NCI-H2029 treated with DMSO at 0.1 percent for 48 hours (cell line): ENCODE measurements around the gene KRT85.
"Not testable (repeated sequence)": the region's sequence is repeated elsewhere in the genome, so short reads cannot be mapped to it uniquely, and the experiment has no call there.

Source experiments
- DNase-seq: peaks from one replicate; lab custom pipeline; 2025; lab: John Stamatoyannopoulos, UW

KRT85 gene

DNA sequence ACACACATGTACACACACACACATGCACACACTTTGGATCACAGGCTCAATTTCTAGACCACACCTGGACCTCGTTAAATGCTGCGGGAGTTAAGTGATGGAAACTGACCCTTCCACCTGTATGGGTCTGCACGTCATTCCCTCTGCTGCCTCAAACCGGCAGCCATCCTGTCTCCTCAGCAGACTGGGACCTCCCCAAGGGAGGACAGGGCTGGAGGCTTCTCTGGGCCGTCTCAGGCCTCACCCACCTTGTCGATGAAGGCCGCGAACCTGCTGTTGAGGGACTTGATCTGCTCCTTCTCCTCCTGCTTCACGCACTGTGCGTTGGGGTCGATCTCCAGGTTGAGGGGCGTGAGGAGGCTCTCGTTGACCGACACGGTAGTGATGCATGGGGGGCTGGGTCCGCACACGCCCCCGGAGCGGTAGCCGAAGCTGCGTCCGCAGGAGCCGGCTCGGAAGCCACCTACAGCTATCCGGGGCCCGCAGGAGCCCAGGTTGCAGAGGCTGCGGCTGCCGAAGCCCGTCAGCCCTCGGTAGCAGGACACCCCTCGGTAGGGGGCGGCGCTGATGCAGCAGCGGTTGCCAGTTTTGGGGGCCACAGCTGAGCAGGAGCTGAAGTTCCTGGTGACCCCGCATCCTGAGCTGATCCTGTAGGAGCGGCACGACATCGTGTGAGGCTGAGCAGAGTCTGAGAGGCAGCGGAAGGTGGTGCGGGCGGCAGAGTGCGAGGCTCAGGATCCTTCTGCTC lies at the start of gene KRT85:
TSS of gene KRT85 (minus strand) at position 744 of the 748 bp plus-strand sequence. CDS start at position 668, 76 bp downstream.
- no peak for DNase-seq

DNA sequence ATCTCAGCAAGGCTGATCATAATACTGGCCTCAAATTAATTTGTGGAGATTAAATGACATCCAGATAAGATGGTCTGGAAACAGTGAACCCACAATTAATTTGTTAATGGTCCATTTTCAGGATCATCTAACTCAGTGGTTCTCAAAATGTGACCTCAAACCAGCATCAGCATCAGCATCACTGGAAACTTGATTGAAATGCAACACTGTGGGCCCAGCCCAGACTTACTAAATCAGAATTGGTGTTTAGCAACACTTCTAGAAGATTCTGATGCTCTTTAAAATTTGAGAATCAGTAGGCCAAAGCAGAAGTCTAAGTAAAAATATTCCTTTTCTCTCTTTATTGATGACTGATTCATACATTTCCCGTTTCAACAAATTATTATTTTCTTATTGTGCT lies 49.5 kb upstream of the KRT85 start:
- DNase-seq: no peak

DNA sequence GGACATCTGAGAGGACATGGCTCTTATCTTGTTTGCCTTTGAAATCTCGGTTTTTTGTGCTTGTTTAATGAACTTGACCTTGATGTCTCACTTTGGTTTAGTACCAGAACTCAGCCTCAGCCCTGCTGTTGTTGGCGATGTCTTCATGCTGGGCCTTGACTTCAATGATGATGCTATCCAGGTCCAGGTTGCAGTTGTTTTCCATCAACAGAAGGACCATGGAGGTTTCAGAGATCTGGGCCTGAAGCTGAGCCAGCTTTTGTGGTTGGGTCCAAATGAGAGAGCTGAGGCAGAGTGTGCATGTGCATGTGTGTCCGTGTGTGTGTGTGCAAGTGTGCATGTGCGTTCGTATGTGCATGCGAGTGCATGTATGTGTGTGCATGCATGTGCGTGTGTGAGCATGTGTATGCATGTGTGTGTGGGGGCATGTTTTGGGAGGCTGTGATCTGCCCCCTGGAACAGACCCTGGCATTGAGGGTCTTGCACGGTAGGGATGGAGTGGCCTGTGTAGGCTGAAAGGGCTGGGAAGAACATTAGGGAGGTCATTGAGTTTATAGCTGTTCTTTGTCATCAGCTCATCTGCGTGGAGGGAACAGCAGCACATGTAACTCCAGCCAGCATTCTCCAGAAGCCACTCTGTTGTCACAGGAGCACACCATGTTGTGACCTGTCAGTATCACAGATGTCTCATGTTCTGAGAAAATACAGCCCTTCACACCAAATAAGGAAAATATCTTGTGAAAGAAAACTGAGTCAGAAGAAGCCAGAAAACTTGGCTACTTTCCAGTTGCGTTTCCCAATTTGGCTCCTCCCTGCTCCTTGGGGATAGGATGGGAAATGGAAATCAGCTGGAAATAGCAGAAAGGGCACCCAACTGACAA lies 48.8 kb upstream of the KRT85 start:
- no peak for DNase-seq

DNA sequence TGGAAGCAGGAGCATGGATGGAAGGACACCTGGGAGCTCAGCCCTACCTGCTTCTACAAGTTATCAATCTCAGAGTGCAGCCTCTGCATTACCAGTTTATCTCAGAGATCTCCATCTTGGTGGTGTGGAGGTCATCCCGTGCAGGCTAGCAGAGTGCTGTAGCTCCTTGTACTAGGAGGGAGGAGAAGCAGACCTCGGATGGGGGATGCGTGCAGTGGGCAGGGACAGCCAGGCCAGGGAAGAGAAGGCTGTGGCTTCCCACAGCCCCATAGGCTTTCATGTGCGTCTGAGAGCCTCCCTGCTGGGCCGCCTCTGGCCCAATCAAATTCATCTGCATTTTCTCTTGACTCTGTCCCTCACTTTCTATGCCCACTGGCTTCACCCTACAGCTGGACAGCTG lies 47.7 kb upstream of the KRT85 start:
- no peak for DNase-seq

DNA sequence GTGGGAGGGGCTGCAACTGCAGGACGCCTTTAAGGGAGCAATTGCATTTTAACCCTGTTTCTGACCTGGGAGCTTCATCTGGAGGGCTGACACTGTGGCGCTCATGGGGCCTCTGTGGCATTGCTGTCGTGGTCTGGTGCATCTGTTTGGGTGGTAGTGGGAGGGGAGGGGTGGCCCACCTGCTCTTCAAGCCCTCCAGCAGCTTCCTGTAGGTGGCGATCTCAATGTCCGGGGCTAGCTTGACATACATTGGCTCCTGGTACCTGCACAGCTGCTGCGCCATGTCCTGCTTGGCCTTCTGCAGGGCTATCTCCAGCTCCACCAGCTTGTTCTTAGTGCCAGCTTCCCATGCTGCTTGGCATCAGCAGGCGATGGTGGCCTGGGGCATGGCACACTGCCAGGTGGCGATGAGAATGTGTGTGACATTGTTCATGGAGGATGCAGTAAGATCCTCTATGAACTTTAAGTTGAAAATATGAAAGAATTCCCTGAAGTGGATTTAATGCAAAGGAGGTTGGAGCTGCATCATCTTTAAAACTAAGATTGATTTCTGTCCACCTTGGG lies 46.6 kb upstream of the KRT85 start:
- no peak for DNase-seq

DNA sequence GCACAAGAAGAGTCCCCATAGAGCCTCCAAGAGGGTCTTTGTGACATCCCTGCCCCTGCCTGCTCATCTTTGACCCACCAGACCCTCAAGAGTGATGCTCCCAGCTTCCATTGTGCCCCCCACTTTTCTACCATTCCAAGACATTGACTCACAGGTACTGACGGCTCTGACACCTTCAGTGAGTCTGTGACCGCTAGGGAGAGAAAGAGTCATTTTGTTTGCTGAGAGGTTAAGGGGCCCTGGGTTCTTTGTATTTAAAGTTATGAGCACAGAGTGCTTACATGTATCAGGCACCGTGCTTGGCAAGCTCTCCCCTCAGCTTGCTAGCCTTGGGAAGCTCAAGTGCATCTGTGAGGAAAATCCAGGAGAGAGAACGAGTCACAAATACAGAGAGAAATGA lies 45.9 kb upstream of the KRT85 start:
- no peak for DNase-seq

DNA sequence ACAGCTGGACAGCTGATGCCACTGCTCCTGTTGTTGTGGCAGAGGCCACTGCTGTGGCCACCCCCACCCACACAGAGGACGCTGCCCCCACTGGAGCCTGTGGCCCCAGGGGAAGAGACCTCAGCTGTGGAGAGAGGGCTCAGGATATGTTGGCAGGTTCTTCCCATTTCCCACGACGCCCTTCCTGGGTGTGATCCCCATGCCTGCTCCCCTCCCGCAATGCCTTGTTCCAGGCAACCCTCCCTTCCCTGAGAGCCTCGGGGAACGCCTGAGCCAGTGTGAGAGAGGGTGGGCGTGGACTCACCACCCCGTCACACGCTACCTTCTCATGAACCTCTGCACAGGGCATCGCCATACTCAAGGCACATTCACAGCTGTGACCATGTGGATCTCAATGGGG lies 44.5 kb upstream of the KRT85 start:
- no peak for DNase-seq

DNA sequence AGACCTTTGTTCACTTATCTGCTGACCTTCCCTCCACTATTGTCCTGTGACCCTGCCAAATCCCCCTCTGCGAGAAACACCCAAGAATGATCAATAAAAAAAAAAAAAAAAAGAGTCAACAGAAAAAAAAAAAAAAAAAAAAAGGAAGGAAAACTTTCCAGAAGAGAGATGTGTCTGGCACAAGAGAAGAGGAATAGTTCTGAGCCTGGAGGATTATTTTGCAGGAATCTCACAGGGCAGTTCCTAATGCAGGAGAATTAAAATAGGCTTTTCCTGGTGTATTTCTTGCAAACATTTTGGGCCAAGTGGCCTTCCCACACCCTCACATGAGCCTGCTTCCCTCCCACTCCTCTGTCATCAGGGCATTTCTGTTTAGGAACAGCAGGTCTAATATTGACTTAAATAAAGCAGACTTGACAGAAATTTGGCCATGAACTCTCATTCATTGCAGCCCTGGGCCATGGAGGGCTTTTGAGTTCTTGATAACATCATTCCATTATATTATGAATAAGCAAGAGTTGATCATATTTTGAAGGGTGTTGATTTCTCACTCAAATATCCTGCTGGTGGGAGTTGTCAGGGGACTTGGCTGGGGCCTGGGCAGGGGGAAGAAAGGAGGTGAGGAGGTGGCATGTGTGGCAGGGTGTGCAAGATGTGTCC lies 43.4 kb upstream of the KRT85 start:
- DNase-seq: not testable (repeated sequence)

DNA sequence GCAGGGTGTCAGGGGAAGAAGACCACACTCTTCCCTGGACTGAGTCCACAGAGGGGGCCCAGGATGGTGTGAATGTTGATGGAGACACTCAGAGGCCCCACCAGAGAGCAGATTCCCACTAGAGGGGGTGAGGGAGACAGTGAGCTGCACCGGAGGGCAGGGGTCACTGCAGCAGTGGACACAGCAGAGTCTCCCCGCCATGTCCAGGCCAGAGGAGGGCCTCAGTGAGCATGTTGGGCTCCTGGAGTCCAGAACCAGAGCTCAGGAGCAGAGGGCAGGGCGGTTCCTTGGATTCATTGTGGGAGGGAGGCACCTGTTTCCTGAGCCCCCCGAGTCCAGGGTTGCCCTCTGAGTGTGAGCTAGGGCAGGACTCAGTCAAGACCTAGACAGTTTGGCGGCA lies 40.6 kb upstream of the KRT85 start:
- DNase-seq: no peak

DNA sequence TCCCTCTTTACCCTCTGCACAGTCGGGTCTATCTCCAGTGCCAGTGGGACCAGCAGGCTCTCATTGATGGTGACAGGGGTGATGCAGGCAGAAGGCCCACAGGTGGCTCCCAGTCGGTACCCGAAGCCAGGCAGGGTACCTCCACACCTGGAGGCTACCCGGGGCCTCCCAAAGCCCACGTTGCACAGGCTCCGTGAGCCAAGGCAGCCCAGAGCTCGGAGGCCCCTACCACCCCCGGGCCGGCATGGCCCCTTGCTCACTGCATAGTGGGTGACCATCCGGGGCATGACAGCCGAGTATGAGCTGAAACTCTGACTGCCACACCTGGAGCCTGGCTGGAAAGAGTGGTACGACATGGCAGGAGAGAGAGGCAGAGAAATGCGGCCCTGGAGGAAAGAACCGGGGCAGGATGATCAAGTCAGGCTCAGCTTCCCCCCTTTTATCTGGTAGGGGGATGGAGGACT lies 38.7 kb upstream of the KRT85 start, which contains the start of gene KRT82:
TSS of gene KRT82 (minus strand) at position 414 of the 464 bp plus-strand sequence. CDS start at position 356, 58 bp downstream.
- no peak for DNase-seq

DNA sequence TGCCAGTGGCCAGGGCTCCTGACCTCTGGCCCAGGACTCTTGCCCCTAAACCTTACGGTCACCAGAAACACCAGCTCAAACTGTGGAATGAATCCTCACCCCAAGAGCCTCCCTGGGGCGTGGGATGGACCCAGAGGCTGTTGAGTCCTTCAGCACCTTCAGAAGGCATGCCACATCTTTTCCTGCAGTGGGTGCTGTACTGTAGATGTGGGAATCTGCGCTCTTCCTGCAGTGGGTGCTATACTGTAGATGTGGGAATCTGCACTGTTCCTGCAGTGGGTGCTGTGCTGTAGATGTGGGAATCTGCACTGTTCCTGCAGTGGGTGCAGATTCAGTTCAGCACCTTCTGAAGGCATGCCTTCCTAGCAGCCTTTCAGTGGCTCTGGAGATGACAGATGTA lies 37.7 kb upstream of the KRT85 start:
- DNase-seq: no peak

DNA sequence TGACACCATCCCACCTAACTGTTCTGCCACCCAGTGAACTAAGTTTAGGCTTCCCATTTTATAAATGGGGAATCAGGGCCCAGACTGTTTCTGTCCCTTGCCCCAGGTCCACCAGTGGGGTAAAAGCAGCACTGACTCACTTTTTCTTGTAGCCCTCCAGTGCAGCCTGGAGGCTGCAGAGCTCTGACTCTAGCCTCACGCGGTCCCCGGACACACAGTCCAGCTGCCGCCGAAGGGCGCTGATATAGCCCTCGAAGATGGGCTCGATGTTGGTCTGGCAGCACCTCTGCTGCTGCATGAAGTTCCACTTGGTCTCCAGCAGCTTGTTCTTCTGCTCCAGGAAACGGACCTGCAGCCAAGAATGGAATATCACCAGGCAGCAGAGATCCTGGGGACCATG lies 36.3 kb upstream of the KRT85 start:
- no peak for DNase-seq

DNA sequence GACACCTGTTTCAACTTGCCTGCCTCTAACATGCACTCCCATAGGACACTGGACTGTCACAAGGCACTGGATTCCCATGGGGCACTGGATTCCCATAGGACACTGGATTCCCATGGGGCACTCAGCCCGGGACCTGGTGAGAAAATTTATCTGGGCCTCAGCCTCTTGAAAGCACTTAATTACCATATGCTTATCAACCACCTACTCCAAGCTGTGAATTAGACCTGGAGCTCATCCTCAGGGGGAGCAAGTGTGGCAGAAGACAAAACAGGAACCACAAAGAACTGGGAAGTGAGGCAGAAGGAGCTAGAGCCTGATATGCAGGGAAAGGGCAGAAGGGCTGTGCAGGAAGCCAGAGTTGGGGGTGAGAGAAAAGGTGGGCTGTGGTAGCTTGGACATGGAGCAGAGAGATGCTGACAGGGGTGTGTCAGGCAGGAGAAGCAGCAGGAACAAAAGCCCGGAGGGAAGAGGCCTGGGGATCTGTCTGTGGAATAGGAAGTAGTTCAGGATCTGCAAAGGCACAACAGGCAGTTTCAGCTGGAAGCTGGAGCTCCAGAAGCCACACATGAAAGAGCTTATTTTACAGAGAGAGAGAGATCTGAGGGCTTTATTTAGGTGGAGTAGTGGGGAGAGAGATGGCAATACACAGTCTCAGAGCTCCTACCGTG lies 35.7 kb upstream of the KRT85 start:
- no peak for DNase-seq

DNA sequence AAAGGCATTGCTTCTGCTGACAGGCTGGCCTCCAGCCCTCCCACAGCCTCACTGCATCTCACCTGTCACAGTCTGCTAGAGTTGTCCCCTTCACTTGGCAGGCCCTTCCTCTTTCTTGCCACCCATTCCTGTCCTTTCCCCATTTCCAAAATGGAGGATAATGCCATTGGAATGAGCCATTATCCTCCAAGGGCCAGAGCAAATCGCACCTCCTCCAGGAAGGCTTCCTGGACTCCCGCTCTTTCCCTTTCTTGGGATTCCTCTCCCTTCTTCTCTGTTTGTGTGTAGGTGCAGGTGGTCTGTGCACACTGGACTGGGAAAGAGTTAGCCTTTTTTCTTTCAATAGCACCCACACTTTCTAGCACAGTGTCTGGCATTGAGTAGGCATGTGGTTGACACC lies 35.1 kb upstream of the KRT85 start:
- no peak for DNase-seq

DNA sequence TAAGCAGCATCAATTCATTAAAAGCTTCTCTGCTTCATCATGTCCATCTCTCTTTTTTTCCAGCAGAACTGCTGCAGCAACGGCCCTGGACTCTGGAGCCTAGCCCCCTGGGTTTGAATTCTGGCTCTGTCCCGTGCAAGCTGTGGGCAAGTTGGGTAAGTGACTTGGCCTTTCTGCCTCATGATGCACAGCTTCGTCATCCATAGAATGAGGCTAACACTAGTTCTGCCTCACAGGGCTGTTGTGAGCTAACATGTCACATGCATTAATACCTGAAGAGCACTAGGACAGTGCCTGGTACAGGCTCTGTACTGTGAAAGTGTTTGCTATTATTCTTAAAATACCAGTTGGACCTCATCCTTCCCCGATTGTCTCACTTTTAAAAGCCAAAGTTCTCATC lies 34.6 kb upstream of the KRT85 start:
- no peak for DNase-seq

DNA sequence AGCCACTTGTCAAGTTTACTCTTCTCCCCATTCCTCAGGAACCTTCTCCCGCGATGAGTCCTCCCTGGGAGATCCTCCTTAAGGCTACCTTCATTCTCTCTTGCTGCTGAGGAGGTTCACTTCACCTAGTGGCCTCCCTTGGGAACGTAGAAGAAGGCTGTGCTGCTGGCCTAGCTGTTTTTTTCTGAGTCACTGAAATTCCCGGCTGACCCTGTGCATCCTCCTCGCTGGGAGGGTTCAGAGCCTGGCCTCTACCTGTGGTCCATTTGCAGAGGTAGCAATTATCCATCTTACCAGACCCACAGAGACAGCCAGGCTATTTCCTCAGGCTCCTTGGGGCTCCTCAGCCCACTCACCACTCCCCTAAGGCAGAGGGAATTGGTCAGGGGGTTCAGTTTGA lies 34.2 kb upstream of the KRT85 start:
- no peak for DNase-seq

DNA sequence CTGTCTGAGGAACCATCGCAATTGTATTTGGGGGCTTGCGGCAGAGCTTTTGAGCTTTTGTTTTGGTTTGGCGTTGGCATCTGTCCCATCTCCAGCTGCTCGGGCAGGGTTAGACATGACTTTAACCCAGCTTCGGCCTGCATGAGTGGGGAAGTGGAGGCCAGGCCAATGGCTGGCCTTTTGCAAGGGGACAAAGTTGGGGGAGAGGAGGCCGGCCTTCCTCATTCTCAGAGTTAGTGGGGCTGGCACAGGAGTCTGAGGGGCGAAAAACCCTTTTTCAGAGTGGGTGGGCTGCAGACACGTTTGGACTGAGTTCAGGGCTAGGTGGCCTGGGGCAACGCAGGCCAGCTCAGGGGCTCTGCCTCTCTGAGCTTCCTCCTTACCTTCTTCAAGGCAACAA lies 33.6 kb upstream of the KRT85 start:
- DNase-seq: no peak

DNA sequence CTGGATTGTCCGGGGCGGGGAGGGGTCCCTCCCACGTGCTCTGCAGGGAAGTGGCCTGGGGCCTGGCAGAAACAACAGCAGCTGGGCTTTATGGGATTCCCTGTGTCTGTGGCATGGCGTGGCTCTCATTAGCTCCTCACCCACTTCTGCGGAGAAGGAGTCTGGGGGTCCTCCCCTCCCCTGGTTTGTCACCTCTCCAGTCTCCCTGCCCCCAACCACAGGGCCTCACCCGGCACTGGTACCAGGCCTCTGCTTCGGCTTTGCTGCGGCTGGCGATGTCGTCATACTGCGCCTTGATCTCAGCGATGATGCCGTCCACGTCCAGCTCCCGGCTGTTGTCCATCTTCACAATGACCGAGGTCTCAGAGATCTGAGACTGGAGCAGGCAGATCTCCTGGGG lies 32.5 kb upstream of the KRT85 start:
- DNase-seq: no peak

DNA sequence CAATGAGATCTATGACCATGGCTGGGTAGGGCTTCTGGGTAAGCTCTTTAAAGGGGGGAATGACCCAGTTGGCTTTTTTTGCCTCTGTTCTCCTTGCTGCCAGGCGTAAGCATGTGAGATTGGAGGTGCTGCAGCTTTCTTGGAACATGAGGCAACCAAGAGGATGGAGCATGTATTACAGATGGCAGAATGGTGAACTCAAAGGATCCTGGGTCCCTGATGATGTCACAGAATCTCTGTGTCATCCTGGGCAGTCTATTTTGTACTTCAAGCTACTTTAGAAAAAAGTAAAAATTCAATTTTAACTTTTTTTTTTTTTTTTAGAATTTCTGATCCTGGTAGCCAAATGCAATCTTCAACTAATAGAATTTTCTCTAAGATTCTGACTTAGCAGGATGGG lies 30.9 kb upstream of the KRT85 start:
- DNase-seq: no peak

DNA sequence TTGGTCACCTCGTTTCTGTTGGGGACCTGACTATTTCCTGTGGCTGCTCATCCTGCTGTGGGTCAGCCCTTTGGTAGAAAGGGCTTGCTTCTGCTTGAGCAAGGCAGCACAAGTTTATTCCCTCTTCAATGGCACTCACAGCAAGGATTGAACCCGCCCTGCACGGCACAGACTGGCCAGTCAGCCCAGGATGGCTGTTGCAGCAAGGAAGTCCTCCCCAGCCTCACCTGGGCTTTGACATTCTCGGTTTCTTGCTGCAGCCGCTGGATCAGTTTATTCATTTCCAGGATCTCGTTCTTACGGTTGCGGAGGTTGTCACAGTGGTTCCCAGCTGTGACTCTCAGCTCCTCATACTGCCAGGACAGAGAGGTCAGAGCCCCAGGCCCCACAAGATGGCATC lies 29.4 kb upstream of the KRT85 start:
- DNase-seq: no peak

DNA sequence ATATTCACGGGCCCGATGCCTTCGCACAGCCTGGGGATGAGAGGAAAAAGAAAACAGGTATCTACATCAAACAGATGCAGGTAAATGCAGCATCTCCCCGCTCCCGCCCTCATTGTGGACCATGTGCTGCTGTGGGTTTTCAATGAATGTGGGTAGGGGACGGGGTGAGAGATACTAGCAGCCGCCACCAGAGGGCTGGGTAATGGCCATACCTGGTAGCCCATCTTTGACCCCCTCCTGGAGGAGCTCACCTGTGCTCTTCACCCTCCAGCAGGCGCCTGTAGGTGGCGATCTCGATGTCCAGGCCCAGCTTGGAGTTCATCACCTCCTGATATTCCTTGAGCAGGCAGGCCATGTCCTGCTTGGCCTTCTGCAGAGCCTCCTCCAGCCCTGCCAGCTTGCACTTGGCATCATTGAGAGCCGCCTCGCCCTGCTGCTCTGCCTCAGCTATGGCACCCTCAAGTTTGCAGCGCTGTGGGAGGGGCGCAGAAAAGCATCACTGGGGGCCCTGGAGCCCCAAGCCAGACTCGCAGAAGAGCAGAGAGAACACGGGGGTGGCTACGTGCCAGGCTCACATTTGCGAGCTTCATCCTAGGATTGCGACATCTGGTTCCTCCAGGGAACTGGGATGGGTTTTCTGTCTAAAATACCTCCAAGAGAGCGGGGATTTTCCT lies 28.6 kb upstream of the KRT85 start:
- no peak for DNase-seq
